Measurements from ENCODE around the gene KCNE5.
"Not testable (repeated sequence)": the region's sequence is repeated elsewhere in the genome, so short reads cannot be mapped to it uniquely, and the experiment has no call there.

The KCNE5 gene, protein sequence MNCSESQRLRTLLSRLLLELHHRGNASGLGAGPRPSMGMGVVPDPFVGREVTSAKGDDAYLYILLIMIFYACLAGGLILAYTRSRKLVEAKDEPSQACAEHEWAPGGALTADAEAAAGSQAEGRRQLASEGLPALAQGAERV
- total RNA-seq, result 0.09 to 0.12 reads per million in 2 experiments

- no peak for DNase-seq (ENCODE audit: low read depth)
Measured at GRCh38 chrX:109624641-109625616, at the start of gene KCNE5. KCNE5 (minus strand) TSS chrX:109625172; CDS start chrX:109625020, 152 bp downstream.

- DNase-seq (ENCODE audit: low read depth), result no peak
Measured at GRCh38 chrX:109672239-109672638, 47.3 kb upstream of the KCNE5 start.

GRCh38 chrX:109671170-109671569 is 46.2 kb upstream of the KCNE5 start:
- DNase-seq (ENCODE audit: low read depth), result not testable (repeated sequence)

- DNase-seq (ENCODE audit: low read depth), result no peak
Measured at GRCh38 chrX:109667986-109668385, 43.0 kb upstream of the KCNE5 start.

DNA sequence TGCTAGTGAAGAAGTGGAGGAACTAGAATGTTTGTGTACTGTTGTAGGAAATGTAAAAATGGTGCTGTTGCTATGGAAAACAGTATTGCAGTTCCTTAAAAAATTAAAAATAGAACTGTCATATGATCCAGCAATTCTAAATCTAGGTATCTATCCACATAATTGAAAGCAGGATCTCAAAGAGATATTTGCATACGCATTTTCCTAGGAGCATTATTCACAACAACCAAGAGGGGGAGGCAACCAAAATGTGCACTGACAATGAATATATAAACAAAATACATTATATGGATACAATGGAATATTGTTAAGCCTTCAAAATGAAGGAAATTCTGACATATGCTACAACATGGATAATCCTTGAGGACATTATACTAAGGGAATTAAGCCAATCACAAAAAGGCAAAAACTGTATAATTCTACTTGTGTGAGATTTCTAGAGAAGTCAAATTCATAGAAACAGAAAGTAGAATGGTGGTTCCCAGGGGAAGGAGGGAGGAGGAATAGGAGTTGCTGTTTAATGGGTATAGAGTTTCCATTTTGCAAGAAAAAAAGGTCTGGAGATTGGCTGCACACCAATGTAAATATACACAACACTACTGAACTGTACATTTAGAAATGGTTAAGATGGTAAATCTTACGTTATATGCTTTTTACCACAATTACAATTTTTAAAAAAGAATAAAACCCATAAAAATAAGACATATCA is 35.6 kb upstream of the KCNE5 start:
- no peak for DNase-seq (ENCODE audit: low read depth)

- DNase-seq (ENCODE audit: low read depth), result no peak
Measured at GRCh38 chrX:109658391-109658790, 33.4 kb upstream of the KCNE5 start.

DNA sequence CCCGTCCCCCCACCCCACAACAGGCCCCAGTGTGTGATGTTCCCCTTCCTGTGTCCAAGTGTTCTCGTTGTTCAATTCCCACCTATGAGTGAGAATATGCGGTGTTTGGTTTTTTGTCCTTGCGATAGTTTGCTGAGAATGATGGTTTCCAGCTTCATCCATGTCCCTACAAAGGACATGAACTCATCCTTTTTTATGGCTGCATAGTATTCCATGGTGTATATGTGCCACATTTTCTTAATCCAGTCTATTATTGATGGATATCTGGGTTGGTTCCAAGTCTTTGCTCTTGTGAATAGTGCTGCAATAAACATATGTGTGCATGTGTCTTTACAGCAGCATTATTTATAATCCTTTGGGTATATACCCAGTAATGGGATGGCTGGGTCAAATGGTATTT is 32.4 kb upstream of the KCNE5 start:
- not testable (repeated sequence) for DNase-seq (ENCODE audit: low read depth)

DNA sequence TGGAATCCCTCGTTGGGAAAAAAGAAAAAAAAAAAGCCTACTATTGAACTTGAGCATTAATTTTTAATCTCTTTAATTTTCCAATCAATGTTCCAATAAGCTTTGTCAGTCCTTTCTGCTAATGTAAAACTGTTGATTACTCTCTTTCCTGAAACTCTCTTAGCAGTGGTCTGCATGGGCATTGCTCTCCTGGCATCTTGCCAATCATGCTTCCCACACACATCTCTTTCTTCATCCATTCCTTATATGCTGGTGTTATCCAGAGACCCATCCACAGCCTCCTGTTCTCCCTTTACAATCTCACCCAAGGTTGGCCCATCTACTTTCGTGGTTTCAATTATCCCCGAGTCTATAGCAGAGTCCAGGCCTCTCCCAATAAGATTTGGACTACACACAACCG is 31.8 kb upstream of the KCNE5 start:
- DNase-seq (ENCODE audit: low read depth), result no peak

DNA sequence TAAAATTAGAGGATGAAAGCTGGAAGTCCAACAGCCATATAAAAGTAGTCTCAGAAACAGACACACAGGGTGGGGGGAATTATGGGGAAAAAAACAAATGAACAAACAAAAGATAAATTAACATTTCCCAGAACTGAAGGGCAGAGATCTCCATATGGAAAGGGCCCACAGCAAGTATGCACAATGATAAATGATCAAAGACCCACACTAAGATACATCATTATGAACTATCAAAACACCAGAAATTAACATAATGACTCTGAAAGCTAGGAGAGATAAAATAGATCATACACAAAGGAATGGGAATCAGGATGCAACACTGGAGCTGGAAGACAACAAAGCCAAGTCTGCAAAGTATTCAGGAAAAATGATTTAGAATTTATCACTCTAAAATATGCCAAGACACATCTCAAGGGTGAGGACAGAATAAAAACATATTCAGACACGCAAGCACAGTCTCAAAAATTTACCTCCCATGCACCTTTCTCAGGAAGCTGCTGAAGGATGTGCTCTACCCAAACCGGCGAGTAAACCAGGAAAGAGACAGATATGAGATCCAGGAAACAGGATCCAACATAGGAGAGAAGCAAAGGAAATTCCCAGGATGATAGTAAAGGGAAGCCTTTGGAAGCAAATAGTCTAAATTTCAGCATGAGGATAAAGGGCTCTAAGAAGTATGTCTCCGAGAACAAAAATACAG is 30.7 kb upstream of the KCNE5 start:
- DNase-seq (ENCODE audit: low read depth), result no peak

GRCh38 chrX:109654516-109655109 is 29.6 kb upstream of the KCNE5 start:
- no peak for DNase-seq (ENCODE audit: low read depth)

GRCh38 chrX:109644671-109645070 is 19.7 kb upstream of the KCNE5 start:
- DNase-seq (ENCODE audit: low read depth), result not testable (repeated sequence)

- DNase-seq (ENCODE audit: low read depth), result no peak
Measured at GRCh38 chrX:109643687-109644086, 18.7 kb upstream of the KCNE5 start.

- DNase-seq (ENCODE audit: low read depth), result no peak
Measured at GRCh38 chrX:109638158-109638557, 13.2 kb upstream of the KCNE5 start.

DNA sequence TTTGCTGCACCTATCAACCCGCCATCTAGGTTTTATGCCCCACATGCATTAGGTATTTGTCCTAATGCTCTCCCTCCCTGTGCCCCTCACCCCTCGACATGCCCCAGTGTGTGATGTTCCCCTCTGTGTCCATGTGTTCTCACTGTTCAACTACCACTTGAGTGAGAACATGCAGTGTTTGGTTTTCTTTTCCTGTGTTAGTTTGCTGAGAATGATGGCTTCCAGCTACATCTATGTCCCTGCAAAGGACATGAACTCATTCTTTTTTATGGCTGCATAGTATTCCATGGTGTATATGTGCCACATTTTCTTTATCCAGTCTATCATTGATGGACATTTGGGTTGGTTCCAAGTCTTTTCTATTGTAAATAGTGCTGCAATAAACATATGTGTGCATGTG is 12.5 kb upstream of the KCNE5 start:
- DNase-seq (ENCODE audit: low read depth), result not testable (repeated sequence)

- no peak for DNase-seq (ENCODE audit: low read depth)
Measured at GRCh38 chrX:109635146-109635545, 10.2 kb upstream of the KCNE5 start.

DNA sequence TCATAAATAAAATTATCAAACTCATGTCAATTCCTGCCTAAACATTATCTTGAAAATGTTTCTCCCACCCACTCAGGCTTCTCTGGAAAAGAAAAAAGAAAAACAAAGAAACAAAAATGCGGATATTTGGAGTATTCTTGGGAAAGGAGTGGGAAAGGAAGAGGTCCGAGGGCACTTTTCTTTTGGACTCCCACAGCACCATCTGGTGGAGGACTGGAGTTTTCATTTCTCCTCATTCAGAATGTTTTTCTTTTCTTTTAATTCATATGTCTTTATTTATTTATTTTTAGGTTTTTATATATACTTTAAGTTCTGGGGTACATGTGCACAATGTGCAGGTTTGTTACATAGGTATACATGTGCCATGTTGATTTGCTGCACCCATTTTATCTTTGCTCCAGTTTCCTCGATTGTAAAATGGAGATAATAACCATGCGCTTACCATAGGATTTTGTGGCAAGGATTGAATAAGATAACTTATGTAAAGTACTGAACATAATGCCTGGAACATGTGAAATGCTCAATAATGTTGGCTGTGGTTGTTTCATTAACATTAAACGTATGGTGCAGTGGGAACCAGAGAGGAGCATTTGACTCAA is 8.0 kb upstream of the KCNE5 start:
- no peak for DNase-seq (ENCODE audit: low read depth)

- DNase-seq (ENCODE audit: low read depth), result no peak
Measured at GRCh38 chrX:109629310-109629709, 4.3 kb upstream of the KCNE5 start.

DNA sequence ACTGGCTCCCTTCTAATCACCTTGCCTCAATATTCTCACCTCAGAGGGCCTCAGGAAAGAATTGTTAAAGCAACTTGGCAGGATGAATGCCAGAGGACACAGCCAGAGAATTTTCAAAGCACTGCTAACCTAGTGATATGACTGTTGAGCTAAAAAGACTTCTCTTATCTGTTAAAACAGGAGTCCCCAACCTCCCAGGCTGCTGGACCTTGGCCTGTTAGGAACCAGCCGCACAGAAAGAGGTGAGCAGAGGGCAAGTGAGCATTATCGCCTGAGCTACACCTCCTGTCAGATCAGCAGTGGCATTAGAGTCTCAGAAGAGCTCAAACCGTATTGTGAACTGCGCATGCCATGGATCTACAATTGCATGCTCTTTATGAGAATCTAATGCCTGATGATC is 1.7 kb upstream of the KCNE5 start:
- DNase-seq (ENCODE audit: low read depth), result no peak

- DNase-seq (ENCODE audit: low read depth), result no peak
Measured at GRCh38 chrX:109623997-109624396, 975 bp downstream of the KCNE5 start.

DNA sequence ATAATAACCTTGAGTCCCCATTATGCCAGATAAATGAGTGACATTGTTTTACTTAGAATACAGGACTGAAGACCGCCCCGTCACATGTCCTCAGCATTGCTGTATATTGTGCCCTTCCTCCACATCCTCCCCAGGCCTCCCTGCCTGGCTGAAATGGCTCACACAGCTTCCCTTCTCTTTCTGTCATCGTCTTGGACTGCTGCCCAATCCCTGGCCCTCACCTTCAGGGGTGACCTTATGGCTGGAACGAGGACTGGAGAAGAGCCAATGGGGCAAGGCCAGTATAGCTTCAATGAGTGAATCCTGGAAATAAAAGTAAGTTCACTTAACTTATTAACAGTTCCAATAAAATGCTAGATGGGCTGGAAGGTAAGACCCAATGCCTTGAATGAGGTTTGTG is 2.7 kb downstream of the KCNE5 start:
- no peak for DNase-seq (ENCODE audit: low read depth)

DNA sequence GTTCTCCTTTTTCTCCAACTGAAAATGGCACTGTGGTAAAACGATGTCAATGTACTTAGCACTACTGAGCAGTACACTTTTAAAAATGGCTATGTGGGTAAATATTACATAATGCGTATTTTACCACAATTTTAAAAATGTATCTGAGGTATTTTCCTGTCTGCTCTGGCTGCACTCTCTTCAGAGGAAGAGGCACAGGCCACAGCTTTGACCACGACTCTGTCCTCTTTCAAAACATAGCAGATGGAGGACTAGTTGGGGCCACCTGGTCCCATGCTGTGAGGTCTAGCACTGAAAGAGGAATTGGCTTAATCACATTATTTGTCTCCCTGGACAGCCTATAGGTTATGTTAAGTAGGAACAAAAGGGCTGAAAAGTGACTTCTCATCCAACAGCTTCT is 5.2 kb downstream of the KCNE5 start:
- no peak for DNase-seq (ENCODE audit: low read depth)
